Astrocyte (in vitro differentiated cells and primary cell): ENCODE data around the gene SLC6A19.

Experiments used
- CTCF ChIP-seq: IDR thresholded peaks from 2 replicates; pipeline ENCODE4 v1.5.1; 2011; ENCODE audit warnings: low read depth, mild to moderate bottlenecking, inconsistent platforms, low read length, moderate library complexity; ENCODE audit not compliant: insufficient read depth
- EZH2 ChIP-seq: IDR thresholded peaks from 2 replicates; pipeline ENCODE4 v1.6.1; 2012; ENCODE audit warnings: mild to moderate bottlenecking, low read length, inconsistent platforms; ENCODE audit not compliant: insufficient read depth

- TF ChIP-seq CTCF (no peak), EZH2 (no peak)
Observed at GRCh38 chr5:1189269-1189668, 12.1 kb upstream of the SLC6A19 start.
